ENCODE measurements around the gene CMTM1.
A peak's percentile ranks its signal among the peaks of the same experiment; 100 is the strongest.
"Not testable (repeated sequence)": the region's sequence is repeated elsewhere in the genome, so short reads cannot be mapped to it uniquely, and the experiment has no call there.

The CMTM1 gene

DNA sequence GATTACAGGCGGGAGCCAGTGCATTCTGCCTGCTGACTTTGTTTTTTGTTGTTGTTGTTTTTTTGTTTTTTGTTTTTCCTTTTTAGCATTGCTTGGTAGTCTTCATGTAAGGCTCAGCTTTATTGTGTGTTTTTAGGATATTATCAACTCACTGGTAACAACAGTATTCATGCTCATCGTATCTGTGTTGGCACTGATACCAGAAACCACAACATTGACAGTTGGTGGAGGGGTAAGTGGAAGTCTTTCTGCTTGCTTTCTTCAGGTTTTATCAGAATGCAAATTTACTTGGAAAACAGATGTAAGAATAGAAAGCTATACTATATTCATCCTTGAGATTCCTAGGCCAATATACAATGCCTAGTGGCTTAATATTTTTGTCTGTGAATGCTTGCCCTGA lies 3.3 kb upstream of the CMTM1 start:
- DNase-seq (ENCODE audit: low read depth), result no peak

DNA sequence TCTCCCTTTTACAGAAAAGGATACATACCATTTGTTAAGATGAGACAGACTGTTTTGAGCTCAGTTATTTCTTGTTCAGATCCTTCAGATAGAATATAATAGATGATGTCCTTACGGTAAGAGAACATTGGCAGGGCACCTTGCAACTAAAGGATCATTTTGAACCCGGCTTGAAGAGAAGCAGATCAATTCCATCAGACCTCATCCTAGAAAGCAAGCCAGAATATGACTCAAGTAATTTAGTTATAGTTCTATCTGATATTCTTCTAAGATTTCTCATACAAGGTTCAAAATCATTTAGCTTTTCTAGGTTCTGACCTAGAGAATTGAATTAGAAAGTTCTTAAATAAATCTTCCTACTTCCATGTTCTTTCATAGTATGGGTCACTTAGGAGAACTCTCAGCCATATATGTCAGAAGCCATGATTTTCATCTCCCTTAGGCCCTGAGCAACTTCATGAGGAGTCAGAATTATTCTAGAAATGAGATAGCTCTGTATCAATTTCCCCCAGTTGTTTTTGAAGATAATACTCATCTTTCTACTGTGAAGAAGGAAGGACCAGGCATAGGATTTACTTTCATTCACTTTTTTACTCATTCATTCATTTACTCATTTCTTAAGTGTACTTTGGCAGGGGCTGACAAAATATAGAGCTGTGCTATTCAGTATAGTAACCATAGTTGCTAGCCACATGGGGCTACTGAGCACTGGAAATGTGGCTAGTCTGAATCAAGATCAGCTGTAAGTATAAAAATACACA lies 2.5 kb upstream of the CMTM1 start:
- no peak for DNase-seq (ENCODE audit: low read depth)

DNA sequence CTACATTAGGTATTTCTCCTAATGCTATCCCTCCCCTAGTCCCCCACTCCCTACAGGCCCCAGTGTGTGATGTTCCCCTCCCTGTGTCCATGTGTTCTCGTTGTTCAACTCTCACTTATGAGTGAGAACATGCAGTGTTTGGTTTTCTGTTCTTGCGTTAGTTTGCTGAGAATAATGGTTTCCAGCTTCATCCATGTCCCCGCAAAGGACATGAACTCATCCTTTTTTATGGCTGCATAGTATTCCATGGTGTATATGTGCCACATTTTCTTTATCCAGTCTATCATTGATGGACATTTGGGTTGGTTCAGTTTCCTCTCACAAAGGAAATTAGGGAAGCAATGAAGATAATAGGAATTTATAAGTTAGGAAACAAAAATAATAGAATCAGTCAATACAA lies 1.0 kb downstream of the CMTM1 start:
- DNase-seq (ENCODE audit: low read depth), result not testable (repeated sequence)

DNA sequence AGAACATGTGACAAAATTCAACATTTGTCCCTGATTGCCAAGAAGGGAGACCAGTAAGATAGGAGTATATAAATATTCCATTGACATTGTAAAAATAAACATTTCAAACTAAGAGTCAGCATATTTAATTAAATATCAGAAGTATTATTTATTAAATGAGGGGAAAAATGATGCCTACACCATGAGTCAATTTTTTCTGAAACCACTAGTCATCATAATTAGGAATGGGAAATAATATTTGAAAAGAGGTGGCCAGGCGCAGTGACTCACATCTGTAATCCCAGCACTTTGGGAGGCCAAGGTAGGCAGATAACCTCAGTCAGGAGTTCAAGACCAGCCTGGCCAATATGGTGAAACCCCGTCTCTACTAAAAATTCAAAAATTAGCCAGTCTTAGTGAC lies 2.1 kb downstream of the CMTM1 start:
- DNase-seq (ENCODE audit: low read depth), result peak; percentile 65

DNA sequence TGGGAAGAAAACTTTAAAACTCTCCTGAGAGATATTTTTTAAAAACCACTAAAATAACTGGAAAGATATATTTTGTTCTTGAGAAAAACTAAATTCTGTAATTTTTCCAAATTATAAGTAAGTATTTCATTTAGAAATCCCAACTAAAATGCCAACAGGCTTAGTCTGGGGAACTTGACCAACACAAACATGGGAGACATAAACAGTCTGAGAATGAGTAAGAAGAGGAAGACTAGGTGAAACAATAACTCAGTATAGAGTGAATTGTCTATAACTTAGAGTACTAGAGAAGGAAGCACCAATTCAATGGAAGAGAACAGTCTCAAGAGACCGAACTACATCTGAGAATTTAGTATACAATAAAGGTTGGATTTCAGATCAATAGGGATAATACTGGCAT lies 2.9 kb downstream of the CMTM1 start:
- DNase-seq (ENCODE audit: low read depth), result peak; percentile 84

DNA sequence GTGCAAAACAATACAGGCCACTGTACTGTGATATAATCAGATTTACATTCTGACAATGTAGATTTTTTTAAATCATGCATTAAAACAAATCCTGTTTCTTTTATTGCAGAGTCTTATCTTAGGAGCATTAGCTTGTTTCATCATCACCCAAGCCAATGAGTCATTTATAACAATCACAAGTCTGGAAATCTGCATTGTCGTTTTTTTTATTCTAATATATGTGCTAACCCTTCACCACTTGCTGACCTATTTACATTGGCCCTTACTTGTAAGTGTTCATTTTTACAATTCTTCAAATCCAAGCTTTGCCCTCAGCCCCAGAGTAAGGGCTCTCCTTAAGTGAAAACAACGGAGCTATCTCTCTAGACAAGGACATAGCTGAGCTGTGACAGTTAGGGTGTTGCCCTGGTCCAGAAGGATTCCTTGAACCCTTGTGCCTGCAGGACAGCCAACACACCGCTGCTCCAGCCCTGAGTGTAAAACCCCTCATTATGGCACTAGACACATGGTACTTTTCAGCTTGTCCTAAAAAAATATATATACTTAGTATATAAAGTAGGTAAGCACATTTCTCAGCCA lies 3.7 kb downstream of the CMTM1 start:
- peak; percentile 76 for DNase-seq (ENCODE audit: low read depth)

DNA sequence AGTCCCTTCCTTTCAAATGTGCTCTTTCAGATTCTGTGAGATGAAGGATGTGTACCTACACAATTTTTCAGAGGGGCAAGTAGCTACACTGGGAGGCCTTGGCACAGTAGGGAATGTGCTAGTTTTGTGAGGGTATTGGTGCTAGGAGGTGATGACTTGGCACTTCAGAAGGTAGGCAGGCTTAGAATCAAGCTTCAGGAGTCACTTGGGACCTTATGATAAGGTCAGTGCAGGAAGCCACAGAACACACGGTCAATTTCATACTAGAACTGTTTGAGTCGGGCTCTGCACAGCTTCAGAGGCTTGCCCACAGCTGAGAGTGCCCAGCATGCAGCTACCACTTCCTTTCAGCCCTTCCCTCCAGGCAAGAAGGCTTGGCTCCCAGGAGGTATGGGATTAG lies 6.1 kb downstream of the CMTM1 start:
- DNase-seq (ENCODE audit: low read depth), result no peak

DNA sequence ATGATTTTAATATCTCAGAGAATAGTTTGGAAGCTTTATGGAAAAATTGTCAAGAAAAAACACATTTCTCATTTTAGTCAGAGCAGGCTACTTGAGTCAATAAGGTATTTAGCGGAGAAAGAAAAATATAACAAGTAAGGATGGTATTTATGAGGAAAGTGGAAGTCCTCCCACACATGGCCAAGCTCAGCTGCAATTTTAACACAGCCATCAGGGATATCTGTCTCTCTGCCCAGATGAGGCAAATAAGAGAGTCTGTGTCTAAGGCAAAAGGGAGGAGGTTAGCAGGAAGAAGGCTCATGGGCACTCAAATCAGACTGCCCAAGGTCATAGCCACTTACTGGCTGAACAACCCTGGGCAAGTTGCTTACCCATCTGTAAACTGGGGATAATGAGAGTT lies 7.8 kb downstream of the CMTM1 start:
- DNase-seq (ENCODE audit: low read depth), result no peak

DNA sequence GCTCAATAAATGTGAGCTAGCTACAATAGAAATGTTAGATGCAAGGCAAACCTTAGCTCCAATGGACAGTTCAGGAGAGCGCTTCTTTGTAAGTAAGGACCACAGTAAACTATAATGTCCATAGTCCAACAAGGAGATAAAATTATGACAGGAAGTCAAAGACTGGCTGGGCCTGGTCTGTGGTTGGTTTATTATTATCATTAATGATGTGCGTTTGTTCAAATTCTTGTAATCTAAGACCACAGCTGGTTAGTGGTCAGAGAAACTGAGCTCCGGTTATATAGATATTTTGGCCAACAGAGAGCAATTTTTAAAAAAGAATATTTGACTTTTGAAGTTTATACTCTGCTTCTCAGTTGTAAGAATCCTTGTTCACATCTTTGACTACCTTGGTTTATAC lies 8.3 kb downstream of the CMTM1 start:
- DNase-seq (ENCODE audit: low read depth), result no peak

DNA sequence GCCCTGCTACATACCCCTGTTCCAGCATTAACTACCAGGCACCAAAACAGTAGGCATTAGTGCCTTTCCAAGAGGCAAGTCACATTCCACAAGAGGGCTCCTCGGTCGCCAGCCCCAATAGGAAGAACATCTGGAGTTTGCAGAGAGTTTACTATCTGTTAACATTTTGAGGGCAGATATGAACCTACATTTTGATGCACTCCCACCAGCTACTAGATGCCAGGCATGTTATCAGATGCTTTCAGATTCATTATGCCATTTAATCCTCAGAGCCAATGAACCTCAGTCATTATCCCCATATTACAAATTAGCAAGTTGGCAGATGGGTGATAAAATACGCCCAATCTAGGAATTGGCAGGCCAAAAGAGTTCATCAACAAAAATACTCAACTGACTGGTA lies 8.8 kb downstream of the CMTM1 start:
- DNase-seq (ENCODE audit: low read depth), result no peak

DNA sequence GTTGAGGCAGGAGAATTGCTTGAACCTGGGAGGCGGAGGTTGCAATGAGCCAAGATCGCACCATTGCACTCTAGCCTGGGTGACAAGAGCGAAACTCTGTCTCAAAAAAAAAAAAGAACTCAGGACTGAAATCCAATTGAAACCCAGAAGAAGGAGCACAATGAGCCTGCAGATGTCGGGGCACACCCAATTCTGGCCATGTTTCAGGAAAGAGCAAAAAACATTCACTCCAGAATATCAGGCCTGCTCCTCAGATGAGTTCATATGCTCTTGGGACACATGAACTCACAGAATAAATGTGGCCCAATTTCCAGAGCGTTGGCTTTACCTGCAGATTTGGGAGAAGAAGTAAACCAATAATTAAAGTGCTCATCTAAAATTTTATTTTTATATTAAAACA lies 10.1 kb downstream of the CMTM1 start:
- no peak for DNase-seq (ENCODE audit: low read depth)

DNA sequence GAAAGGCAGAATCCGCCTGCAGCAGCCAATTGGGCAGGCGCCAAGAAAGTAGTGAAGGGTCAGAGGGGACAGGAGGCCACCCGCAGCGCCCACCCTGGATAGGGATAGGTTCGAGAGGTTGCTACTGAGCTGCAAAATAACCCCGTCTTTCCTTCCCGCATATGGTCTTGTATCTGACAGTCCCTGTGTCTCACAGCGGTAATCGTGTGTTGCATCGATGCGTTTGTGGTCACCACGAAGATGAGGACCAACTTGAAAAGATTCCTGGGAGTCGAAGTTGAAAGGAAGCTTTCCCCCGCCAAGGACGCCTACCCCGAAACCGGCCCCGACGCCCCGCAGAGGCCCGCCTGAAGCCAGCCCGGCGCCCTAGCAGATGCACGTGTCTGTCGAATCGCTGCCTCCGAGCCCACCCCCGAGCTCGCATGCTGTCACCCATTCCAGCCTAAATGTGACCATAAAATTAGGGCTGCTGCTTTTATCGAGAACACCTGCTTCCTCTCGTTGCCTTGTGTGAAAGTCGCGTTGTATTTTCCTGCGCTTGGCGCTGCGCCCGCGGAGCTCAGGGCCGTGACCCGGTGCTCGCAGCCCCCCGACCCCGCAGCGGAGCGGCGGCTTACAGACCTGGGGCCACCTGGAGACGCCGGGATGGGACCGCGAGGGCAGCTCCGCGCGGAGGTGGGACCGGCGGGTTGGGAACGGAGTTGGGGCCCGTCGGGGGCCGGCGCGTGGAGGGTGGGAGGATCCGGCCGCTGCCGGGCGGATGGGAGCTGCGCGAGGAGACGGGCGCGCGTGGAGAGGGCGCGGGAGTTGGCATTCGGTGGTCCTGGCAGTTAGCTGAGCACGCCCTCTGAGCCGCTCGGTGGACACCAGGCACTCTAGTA lies 12.7 kb downstream of the CMTM1 start, which contains the start of gene CMTM2:
Gene CMTM2 (plus strand): TSS at position 813 of the 881 bp plus-strand sequence. CDS start 145 bp downstream, outside the sequence.
- DNase-seq (ENCODE audit: low read depth), result no peak

DNA sequence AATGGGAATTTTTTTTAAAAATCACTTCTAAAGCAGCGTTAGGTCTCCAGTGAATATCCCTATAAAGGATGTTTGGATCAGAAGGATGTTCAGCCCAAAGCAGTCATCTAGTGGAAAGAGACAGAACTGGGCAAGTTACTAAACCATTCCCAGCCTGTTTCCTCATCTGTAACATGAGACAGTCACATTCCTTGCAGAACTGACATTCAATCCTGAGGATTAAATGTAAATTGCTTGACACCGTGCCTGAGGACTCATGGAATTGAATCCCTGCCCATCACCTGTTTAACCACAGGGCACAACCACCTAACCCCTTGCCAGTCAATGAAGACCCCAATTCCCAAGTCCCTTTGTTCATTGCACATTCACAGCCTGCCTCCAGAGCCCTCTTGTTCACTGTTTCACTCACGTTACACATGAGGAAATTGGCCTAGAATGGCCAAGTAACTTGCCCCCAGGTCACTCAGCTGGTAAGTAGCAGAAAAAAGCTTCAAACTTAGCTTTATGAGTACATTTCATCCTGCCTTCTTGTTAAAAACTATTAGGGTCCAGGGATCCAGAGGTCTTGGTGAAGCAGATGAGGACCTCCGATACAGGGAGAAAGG lies 14.5 kb downstream of the CMTM1 start:
- DNase-seq (ENCODE audit: low read depth), result peak; percentile 67

DNA sequence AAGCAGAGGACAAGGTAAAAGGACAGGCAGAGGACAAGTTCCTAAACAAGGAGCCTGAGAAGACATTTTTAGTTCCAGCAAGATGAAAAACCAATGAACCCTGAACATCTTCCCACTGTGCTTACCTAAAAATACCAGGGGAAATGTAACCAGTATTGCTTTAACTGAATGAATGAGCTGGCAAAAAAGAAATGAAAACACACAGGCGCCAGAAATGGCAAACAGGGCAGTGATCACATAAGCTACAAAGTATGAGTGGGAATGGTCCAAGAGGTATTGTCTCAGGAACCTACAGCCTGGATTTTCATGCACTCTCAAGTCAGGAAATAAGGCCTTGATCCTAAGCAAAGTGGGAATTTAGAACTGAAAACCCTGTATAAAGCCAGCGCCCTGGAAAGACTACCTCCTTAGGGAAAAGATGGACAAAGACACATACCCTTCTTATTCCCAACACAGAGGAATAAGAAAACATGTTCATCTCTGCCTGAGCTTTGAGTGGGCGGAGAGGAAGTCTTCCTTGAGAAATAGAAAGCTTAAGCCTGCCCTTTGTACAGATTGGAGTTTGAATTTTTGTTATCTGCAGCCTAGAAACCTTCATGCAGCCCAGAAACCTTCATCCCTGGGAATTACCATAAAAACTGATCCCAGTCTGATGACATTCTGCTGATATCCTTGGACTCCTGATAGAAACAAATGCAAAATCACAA lies 15.2 kb downstream of the CMTM1 start:
- DNase-seq (ENCODE audit: low read depth), result no peak

DNA sequence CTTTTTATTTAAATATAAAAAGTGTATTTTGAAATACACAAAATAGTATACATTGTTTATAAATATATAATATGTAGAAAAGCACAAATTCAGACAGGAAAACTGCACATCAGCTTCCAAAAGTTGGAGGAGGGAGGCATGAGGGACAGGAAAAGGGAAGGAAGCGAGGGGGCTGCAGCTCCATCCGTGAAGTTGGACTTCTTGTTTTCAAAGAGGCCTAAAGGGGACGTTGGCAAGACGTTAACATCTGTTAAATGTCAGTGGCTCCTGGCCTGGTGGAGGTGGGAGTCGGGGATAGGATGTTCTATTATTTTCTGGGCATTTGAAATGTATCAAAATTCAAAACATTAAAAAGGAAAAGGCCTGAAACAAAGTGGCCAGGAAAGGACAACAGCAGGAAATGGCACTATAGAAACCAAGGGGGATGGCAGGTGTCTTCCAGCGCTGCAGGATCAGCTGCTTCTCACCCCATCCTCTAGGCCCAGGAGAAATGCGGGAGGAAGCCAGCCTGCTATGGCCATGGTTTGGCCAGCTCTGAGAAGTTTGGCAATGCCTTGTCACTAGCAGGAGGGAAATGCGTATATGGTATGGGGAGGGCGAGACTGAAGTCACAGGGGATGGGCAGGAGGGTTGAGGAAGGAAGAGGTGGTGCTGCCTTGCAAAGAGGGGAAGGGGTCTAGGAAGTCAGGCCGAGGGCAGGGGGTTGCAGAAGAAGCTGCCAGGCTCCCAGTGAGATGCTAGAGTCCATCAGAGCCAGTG lies 19.4 kb downstream of the CMTM1 start:
- no peak for DNase-seq (ENCODE audit: low read depth)

DNA sequence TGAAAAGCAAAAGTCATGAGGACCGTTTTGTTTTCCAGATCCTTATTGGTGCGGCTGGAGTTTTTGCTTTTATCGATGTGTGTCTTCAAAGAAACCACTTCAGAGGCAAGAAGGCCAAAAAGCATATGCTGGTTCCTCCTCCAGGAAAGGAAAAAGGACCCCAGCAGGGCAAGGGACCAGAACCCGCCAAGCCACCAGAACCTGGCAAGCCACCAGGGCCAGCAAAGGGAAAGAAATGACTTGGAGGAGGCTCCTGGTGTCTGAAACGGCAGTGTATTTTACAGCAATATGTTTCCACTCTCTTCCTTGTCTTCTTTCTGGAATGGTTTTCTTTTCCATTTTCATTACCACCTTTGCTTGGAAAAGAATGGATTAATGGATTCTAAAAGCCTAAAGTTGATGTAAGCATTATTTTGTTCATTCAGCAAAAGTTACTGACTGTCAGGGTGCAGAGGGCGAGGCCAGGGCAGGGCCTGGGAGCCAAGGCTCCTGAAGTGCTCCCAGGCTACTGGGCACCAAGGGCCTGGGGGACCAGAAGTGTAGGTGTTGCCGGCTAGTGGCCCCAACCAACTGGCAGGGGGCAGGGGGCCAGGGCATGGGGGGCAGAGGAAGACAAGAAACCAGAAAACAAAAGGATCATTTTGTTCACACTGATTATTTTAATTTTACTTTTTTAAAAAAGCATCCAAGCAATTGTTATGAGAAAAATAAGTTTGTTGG lies 21.8 kb downstream of the CMTM1 start:
- no peak for DNase-seq (ENCODE audit: low read depth)

DNA sequence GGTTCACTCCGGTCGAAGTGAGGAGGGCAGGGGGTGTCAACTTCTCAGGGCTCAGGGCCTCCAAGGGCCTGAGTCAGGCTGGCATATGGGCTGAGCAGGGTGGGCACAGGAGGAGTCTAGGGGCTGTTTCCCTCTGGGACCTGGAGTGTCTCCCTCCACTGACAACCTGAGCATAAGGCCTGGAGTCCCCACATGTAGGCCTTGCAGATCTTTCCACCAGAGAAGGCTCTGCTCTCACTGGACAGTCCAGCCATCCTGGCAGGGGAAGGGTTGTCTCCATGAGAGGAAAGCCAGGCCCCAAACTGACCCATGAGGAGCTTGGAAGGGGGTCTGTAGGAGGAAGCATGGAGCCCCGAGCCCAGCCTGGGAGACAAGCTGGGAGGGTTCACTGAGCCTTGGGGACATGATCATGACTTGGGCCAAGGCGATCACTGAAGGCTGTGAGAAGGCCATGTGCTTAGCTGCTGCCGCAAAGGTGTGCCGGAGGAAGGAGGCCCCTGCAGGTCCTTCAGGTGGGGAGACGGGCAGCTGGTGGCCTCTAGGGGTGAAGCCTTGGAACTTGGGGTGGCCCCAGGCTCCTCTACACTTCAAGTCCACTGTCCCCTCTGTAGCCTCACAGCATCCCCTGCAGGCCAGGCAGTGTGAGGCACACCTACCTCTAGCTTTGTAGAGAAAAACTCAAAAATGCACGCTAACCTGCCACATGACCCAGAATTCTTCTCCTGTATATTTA lies 22.9 kb downstream of the CMTM1 start:
- DNase-seq (ENCODE audit: low read depth), result peak; percentile 62

DNA sequence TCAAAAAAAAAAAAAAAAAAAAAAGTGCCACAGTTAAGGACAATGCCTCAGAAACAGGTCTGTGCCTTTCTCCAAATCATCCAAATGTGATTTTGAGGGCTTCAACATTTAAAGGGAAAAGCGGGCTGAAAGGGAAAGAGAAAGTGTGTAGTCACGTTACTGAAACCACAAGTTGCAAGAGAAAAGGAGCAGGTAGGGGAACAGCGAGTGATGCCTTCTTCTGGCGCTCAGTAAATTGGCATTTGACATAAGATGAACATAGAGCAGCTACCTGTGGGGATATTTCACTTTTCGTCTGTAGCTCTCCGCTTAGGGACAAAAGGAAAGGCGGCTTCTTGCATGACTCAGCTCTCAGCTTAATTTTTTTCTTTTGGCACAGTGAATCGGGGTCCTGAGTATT lies 24.1 kb downstream of the CMTM1 start:
- DNase-seq (ENCODE audit: low read depth), result no peak

DNA sequence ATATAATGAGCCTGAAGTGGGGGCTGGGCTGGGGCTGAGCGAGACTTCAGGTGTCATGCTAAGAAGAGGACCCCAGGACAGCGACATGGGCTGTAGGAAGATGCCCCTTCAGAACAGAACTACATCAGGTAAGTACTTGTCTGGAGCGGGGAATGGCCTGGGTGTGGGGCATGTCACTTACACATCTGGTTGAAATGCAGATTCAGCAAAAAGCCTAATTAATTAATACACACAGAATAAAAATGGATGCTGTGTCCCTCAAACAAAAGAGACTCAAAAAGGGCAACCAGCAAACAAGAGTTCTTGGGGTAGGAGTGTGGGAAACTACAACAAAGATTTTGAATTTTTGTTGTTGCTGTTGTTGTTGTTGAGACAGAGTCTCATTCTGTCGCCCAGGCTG lies 24.8 kb downstream of the CMTM1 start:
- DNase-seq (ENCODE audit: low read depth), result no peak

DNA sequence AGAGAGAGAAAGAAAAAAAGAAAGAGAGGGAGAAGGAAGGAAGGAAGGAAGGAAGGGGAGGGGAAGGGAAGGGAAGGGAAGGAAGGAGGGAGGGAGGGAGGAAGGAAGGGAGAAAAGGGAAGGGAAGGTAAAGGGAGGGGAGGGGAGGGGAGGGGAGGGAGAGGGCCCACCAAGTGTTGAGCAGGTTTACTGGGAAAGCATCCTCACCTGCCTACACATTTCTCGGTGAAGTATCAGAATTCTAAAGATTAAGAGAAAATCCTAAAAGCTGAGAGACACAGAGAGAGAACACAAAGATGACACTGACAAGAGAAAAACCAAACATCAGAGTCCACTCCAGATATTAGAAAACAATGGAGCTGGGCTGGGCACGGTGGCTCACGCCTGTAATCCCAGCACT lies 26.0 kb downstream of the CMTM1 start:
- DNase-seq (ENCODE audit: low read depth), result no peak

All from ELR (cell line).